Esophagus mucosa (tissue), 1 donor: ENCODE measurements around the gene MINDY4. TPM values are rescaled to one million over a fixed set of nuclear protein-coding genes. Genes with fewer than 3 reads are reported as not detected.

Source experiments
- ATAC-seq: fragments of 200-7000 bp; cut with Tn5 transposase; one replicate; pipeline ENCODE4 v1.9.1; 2020
- total RNA-seq: library from RNA; stranded (reverse); gene quantifications from one replicate; pipeline ENCODE4 v1.2.4, GENCODE V29; 2023
- donor health status: DM: yes; HTN: yes; CAD: no.

The MINDY4 gene
- total RNA-seq, 1 donor from 2014 or later = 2.4 TPM

- no peak for ATAC-seq
These were observed 109.0 kb downstream of the MINDY4 start for GRCh38 chr7:30880125-30880720.

- ATAC-seq = no peak
These were observed 109.7 kb downstream of the MINDY4 start for GRCh38 chr7:30880941-30881340.

GRCh38 chr7:30881448-30881847, 110.2 kb downstream of the MINDY4 start:
- no peak for ATAC-seq

GRCh38 chr7:30884881-30885280, 113.7 kb downstream of the MINDY4 start:
- ATAC-seq = no peak

GRCh38 chr7:30886608-30887011, 115.4 kb downstream of the MINDY4 start:
- ATAC-seq = no peak

- ATAC-seq = peak; percentile 40
These were observed 116.3 kb downstream of the MINDY4 start for GRCh38 chr7:30887464-30887872.

GRCh38 chr7:30888747-30889146, 117.5 kb downstream of the MINDY4 start:
- peak; percentile 27 for ATAC-seq

GRCh38 chr7:30890226-30890625, 119.0 kb downstream of the MINDY4 start:
- ATAC-seq = no peak

GRCh38 chr7:30893357-30893756, 122.1 kb downstream of the MINDY4 start:
- no peak for ATAC-seq

- ATAC-seq = no peak
These were observed 122.8 kb downstream of the MINDY4 start for GRCh38 chr7:30894009-30894408.

- no peak for ATAC-seq
These were observed 123.8 kb downstream of the MINDY4 start for GRCh38 chr7:30894866-30895605.

GRCh38 chr7:30896036-30896435, 124.8 kb downstream of the MINDY4 start:
- ATAC-seq = no peak

- no peak for ATAC-seq
These were observed 125.8 kb downstream of the MINDY4 start for GRCh38 chr7:30896783-30897637.

GRCh38 chr7:30897770-30898169, 126.6 kb downstream of the MINDY4 start:
- ATAC-seq = no peak

GRCh38 chr7:30898411-30898810, 127.2 kb downstream of the MINDY4 start:
- no peak for ATAC-seq

GRCh38 chr7:30899066-30899465, 127.8 kb downstream of the MINDY4 start:
- no peak for ATAC-seq

- no peak for ATAC-seq
These were observed 128.4 kb downstream of the MINDY4 start for GRCh38 chr7:30899630-30900029.

- no peak for ATAC-seq
These were observed 128.8 kb downstream of the MINDY4 start for GRCh38 chr7:30900053-30900452.

GRCh38 chr7:30900803-30901362, 129.7 kb downstream of the MINDY4 start:
- peak; percentile 29 for ATAC-seq

- ATAC-seq = no peak
These were observed 130.6 kb downstream of the MINDY4 start for GRCh38 chr7:30901856-30902255.

GRCh38 chr7:30902466-30902865, 131.2 kb downstream of the MINDY4 start:
- no peak for ATAC-seq

GRCh38 chr7:30903146-30903545, 131.9 kb downstream of the MINDY4 start:
- no peak for ATAC-seq

GRCh38 chr7:30904561-30904960, 133.3 kb downstream of the MINDY4 start:
- no peak for ATAC-seq
